ENCODE results near the gene VAMP1.

GRCh38 chr12:6450869-6451347, 19.6 kb downstream of the VAMP1 start:
- TF ChIP-seq CTCF (IDR thresholded peaks at IDR 0.05; ENCODE audit: low read depth, low read length, poor library complexity, severe bottlenecking) (no peak), EZH2phosphoT487 (IDR thresholded peaks at IDR 0.05; ENCODE audit: borderline replicate concordance, low read length) (no peak)
